AG10803 (cell line): ENCODE results near the gene CNTN4.

Experiments
- DNase-seq: peaks from one replicate; pipeline ENCODE4 v3.0.0; 2010; ENCODE audit warnings: low read depth
- H3K4me3 ChIP-seq: 2 replicates; pipeline ENCODE4 v1.5.1; 2011; ENCODE audit warnings: mild to moderate bottlenecking, low read length, control low read depth
- CTCF ChIP-seq: conservative IDR thresholded peaks from 2 replicates; pipeline ENCODE4 v1.5.1; 2011; ENCODE audit warnings: mild to moderate bottlenecking, low read length, control low read depth, inconsistent platforms

CNTN4 gene

GRCh38 chr3:2180634-2181033, 82.0 kb downstream of the CNTN4 start:
- H3K4me3 ChIP-seq: no peak overlapping the region
- TF ChIP-seq CTCF: no peak
- no peak for DNase-seq

GRCh38 chr3:2198776-2199279, 100.2 kb downstream of the CNTN4 start:
- no peak overlapping the region for H3K4me3 ChIP-seq
- no peak for TF ChIP-seq CTCF
- no peak for DNase-seq

GRCh38 chr3:2204054-2204453, 105.4 kb downstream of the CNTN4 start:
- DNase-seq: no peak

GRCh38 chr3:2205692-2206091, 107.0 kb downstream of the CNTN4 start:
- H3K4me3 ChIP-seq: no peak overlapping the region
- no peak for TF ChIP-seq CTCF
- DNase-seq: no peak

More at GRCh38 chr3:2204054-2204453, 105.4 kb downstream of the CNTN4 start:
- no peak for TF ChIP-seq CTCF
- no peak overlapping the region for H3K4me3 ChIP-seq

GRCh38 chr3:2206536-2206935, 107.9 kb downstream of the CNTN4 start:
- H3K4me3 ChIP-seq: no peak overlapping the region
- TF ChIP-seq CTCF: no peak
- DNase-seq: no peak

- TF ChIP-seq CTCF: no peak
- H3K4me3 ChIP-seq: no peak overlapping the region
- no peak for DNase-seq
Measured at GRCh38 chr3:2211568-2211967, 112.9 kb downstream of the CNTN4 start.

GRCh38 chr3:2212206-2212605, 113.5 kb downstream of the CNTN4 start:
- no peak for TF ChIP-seq CTCF
- no peak for DNase-seq
- no peak overlapping the region for H3K4me3 ChIP-seq
